ENCODE measurements around the gene OSBPL2. TPM values are rescaled to one million over a fixed set of nuclear protein-coding genes. Genes with fewer than 3 reads are reported as not detected.

The OSBPL2 gene
- total RNA-seq, 1 experiment from 2014 or later, result 41.4 TPM

DNA sequence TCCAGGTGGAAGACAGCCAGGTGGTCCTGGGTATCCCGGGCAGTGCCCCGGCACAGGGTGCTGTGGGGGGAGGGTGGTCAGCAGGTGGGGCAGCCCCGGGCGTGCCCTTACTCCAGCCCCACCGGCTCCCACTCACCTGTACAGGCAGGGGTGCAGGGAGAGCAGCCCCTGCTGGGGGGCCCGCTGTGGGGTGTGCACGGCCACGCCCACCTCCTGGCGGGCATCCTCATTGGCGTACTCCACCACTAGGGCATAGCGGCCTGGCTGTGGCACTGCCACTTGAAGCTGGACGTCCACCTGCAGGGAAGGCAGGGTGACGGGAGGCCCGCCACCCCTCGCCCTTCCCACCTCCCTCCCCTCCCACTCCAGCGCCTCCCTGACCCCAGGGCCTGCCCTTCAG is 94.1 kb downstream of the OSBPL2 start:
- Histone ChIP-seq H3K27ac (ENCODE audit: low read length) (no peak overlapping the region), H3K4me3 (ENCODE audit: low read depth in 2 of 2, low read length in 2 of 2) (no peak overlapping the region), H3K36me3 (ENCODE audit: control insufficient read depth, insufficient read depth, low read length) (peaks cover 11% of the 10 kb centered on the region), H3K4me1 (ENCODE audit: control insufficient read depth, insufficient read depth, low read length) (no peaks in the 10 kb centered on the region), H3K27me3 (ENCODE audit: control insufficient read depth, insufficient read depth, low read length) (no peaks in the 10 kb centered on the region), H3K9me3 (ENCODE audit: control insufficient read depth, insufficient read depth, low read depth, low read length) (no peaks in the 10 kb centered on the region)
- in situ Hi-C loops (cut with HindIII; ENCODE audit: low pct_unique_long_range_greater_than_20kb, low sequenced_read_pairs), result no loop called here
- ChIA-PET POLR2A (no interaction called here), CTCF (no interaction called here)
- ATAC-seq (no peak), DNase-seq (ENCODE audit: low read depth, low spot score) (no peak)
- BruUV-seq (replicated peaks), result no TSS peak
- intact Hi-C loops (cut with micrococcal nuclease; ENCODE audit: unreplicated experiment), result no loop called here
- no peak for TF ChIP-seq SIN3A (IDR thresholded peaks at IDR 0.05; ENCODE audit: borderline replicate concordance, insufficient read depth, low read depth, low read length)
- TF ChIP-seq, protein P1, sequence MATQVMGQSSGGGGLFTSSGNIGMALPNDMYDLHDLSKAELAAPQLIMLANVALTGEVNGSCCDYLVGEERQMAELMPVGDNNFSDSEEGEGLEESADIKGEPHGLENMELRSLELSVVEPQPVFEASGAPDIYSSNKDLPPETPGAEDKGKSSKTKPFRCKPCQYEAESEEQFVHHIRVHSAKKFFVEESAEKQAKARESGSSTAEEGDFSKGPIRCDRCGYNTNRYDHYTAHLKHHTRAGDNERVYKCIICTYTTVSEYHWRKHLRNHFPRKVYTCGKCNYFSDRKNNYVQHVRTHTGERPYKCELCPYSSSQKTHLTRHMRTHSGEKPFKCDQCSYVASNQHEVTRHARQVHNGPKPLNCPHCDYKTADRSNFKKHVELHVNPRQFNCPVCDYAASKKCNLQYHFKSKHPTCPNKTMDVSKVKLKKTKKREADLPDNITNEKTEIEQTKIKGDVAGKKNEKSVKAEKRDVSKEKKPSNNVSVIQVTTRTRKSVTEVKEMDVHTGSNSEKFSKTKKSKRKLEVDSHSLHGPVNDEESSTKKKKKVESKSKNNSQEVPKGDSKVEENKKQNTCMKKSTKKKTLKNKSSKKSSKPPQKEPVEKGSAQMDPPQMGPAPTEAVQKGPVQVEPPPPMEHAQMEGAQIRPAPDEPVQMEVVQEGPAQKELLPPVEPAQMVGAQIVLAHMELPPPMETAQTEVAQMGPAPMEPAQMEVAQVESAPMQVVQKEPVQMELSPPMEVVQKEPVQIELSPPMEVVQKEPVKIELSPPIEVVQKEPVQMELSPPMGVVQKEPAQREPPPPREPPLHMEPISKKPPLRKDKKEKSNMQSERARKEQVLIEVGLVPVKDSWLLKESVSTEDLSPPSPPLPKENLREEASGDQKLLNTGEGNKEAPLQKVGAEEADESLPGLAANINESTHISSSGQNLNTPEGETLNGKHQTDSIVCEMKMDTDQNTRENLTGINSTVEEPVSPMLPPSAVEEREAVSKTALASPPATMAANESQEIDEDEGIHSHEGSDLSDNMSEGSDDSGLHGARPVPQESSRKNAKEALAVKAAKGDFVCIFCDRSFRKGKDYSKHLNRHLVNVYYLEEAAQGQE (IDR thresholded peaks at IDR 0.05; ENCODE audit: insufficient read depth in 1 of 2, low read depth in 2 of 2, low read length in 1 of 2), result no peak
- TF ChIP-seq, protein P2, sequence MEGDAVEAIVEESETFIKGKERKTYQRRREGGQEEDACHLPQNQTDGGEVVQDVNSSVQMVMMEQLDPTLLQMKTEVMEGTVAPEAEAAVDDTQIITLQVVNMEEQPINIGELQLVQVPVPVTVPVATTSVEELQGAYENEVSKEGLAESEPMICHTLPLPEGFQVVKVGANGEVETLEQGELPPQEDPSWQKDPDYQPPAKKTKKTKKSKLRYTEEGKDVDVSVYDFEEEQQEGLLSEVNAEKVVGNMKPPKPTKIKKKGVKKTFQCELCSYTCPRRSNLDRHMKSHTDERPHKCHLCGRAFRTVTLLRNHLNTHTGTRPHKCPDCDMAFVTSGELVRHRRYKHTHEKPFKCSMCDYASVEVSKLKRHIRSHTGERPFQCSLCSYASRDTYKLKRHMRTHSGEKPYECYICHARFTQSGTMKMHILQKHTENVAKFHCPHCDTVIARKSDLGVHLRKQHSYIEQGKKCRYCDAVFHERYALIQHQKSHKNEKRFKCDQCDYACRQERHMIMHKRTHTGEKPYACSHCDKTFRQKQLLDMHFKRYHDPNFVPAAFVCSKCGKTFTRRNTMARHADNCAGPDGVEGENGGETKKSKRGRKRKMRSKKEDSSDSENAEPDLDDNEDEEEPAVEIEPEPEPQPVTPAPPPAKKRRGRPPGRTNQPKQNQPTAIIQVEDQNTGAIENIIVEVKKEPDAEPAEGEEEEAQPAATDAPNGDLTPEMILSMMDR (IDR thresholded peaks at IDR 0.05), result no peak
- no peak; the same call in 1 of the 2 replicates for TF ChIP-seq POLR2AphosphoS5 (IDR thresholded peaks at IDR 0.05; ENCODE audit: low read depth, low read length)

DNA sequence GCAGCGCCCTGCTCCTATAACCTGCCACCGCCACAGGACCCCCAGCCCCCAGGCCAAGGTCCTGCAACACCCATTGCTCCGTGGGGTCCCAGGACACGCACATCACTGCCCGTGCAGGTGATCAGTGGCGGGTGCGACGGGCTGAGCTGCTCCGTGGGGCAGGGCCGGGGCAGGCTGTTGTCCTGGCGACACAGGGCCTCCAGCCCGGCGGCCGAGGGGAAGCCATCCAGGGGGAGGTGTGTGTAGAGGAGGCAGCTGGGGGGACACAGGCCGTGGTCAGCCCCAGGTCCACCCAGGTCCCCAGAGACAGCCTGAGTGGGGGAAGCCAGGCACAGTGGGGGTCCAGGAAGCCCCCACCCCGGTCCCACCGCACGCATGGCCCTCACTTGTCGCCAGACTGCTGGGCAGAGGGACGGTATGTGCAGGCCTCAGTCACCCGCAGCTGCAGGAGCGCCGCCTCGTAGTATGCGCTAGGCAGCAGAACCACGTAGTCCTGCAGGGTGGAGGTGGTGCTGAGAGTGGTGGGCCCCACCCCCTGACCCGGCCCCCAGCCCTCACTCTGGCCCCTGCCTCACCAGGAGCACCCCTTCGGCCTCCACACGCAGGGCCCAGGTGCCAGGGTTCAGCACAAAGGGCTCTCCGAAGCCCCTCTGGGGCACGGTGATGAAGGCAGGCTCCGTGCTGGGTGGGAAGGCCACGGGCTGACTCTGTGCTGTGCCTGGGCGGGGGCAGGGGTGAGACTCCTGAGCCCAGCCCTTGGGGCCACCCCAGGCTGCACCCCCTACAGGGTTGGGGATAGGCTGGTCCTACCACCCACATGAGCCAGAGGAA is 94.9 kb downstream of the OSBPL2 start:
- Histone ChIP-seq H3K9me3 (ENCODE audit: control insufficient read depth, insufficient read depth, low read depth, low read length) (no peaks in the 10 kb centered on the region), H3K27me3 (ENCODE audit: control insufficient read depth, insufficient read depth, low read length) (no peaks in the 10 kb centered on the region), H3K4me1 (ENCODE audit: control insufficient read depth, insufficient read depth, low read length) (no peaks in the 10 kb centered on the region), H3K27ac (ENCODE audit: low read length) (no peak overlapping the region), H3K36me3 (ENCODE audit: control insufficient read depth, insufficient read depth, low read length) (peaks cover 8% of the 10 kb centered on the region), H3K4me3 (ENCODE audit: low read depth in 2 of 2, low read length in 2 of 2) (no peak overlapping the region)
- ATAC-seq, result no peak
- no peak for DNase-seq (ENCODE audit: low read depth, low spot score)
- TF ChIP-seq POLR2AphosphoS5 (IDR thresholded peaks at IDR 0.05; ENCODE audit: low read depth, low read length) (no peak), TCF7L2 (IDR thresholded peaks at IDR 0.05; ENCODE audit: low read depth, low read length) (no peak)
- TF ChIP-seq, protein P2 (IDR thresholded peaks at IDR 0.05), result no peak
- TF ChIP-seq, protein P1 (IDR thresholded peaks at IDR 0.05; ENCODE audit: insufficient read depth in 1 of 2, low read depth in 2 of 2, low read length in 1 of 2), result no peak
- intact Hi-C loops (cut with micrococcal nuclease; ENCODE audit: unreplicated experiment) (no loop called here), in situ Hi-C loops (cut with HindIII; ENCODE audit: low pct_unique_long_range_greater_than_20kb, low sequenced_read_pairs) (no loop called here)
- POLR2A ChIA-PET, result no interaction called here
- CTCF ChIA-PET, result no interaction called here
- TSS peak; percentile 26 for BruUV-seq (replicated peaks)
